AG10803 (cell line): Measurements from ENCODE around the gene MAGI3.

Experiments
- DNase-seq: peaks from one replicate; pipeline ENCODE4 v3.0.0; 2010; ENCODE audit warnings: low read depth
- H3K4me3 ChIP-seq: 2 replicates; pipeline ENCODE4 v1.5.1; 2011; ENCODE audit warnings: mild to moderate bottlenecking, low read length, control low read depth
- TF ChIP-seq, protein P1 (sequence below): conservative IDR thresholded peaks from 2 replicates; pipeline ENCODE4 v1.5.1; 2011; ENCODE audit warnings: mild to moderate bottlenecking, low read length, control low read depth, inconsistent platforms

MAGI3 gene

DNA sequence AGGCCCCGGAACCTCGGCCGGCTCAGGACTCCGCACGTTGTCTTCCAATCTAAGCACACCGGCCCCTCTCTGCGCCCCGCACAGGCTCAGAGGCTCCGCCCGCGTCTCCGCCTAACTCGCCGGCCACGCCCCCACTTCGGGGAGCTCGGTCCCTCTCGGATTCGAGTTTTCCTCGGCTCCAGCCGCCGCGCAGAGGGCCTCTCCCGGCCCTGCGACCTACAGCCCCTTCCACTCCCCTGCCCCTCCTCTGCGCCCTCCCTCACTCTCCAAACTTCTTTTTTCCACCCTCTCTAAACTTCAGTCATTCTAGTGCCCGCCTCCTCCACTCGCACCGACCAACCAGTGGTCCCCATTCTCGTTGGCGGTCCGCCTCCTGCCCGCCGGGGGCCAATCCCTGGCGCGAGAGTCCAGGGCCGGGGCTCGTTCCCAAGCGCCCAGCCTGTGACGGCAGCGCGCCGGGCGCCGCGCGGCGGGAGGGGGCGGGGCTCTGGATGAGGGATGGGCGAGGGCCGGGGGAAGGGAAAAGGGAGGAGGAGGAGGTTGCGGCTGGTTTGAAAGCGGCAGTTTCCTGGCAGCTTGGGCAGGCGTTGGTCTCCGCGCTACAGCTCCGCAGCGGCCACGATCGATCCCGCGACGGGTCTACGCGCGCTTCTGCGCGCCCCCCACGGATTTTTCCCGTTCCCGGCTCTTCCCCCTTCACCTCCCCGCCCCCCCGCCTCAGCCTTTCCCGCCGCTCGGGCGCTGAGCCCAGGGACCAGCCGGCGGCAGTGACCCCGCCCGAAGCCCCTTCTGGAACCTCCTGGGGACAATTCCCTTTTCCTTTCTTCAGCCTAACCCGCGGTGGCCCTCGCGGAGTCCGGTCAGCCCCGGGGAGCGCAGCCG lies at the start of gene MAGI3:
Gene MAGI3 (plus strand): TSS at position 563 of the 882 bp plus-strand sequence. CDS start 519 bp downstream, outside the sequence.
- DNase-seq = peak; percentile 97
- TF ChIP-seq, protein P1, sequence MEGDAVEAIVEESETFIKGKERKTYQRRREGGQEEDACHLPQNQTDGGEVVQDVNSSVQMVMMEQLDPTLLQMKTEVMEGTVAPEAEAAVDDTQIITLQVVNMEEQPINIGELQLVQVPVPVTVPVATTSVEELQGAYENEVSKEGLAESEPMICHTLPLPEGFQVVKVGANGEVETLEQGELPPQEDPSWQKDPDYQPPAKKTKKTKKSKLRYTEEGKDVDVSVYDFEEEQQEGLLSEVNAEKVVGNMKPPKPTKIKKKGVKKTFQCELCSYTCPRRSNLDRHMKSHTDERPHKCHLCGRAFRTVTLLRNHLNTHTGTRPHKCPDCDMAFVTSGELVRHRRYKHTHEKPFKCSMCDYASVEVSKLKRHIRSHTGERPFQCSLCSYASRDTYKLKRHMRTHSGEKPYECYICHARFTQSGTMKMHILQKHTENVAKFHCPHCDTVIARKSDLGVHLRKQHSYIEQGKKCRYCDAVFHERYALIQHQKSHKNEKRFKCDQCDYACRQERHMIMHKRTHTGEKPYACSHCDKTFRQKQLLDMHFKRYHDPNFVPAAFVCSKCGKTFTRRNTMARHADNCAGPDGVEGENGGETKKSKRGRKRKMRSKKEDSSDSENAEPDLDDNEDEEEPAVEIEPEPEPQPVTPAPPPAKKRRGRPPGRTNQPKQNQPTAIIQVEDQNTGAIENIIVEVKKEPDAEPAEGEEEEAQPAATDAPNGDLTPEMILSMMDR = no peak
- peak within 1 kb of the TSS; percentile 85 for H3K4me3 ChIP-seq

- DNase-seq = no peak
- no peak overlapping the region for H3K4me3 ChIP-seq
- TF ChIP-seq, protein P1 = no peak
Measured at GRCh38 chr1:113353580-113353979, 36.7 kb upstream of the MAGI3 start.

- no peak overlapping the region for H3K4me3 ChIP-seq
- DNase-seq = no peak
- TF ChIP-seq, protein P1 = no peak
Measured at GRCh38 chr1:113363935-113364334, 26.4 kb upstream of the MAGI3 start.

GRCh38 chr1:113369040-113369439 lies 21.3 kb upstream of the MAGI3 start:
- no peak overlapping the region for H3K4me3 ChIP-seq
- TF ChIP-seq, protein P1 = no peak
- DNase-seq = no peak

GRCh38 chr1:113369699-113370098 lies 20.6 kb upstream of the MAGI3 start:
- H3K4me3 ChIP-seq = no peak overlapping the region
- TF ChIP-seq, protein P1 = no peak
- DNase-seq = no peak

GRCh38 chr1:113370868-113371267 lies 19.4 kb upstream of the MAGI3 start:
- TF ChIP-seq, protein P1 = no peak
- H3K4me3 ChIP-seq = no peak overlapping the region
- DNase-seq = no peak

- no peak overlapping the region for H3K4me3 ChIP-seq
- no peak for DNase-seq
- TF ChIP-seq, protein P1 = no peak
Measured at GRCh38 chr1:113372546-113372945, 17.8 kb upstream of the MAGI3 start.
